ENCODE data around the gene LRIG1.

LRIG1 gene

DNA sequence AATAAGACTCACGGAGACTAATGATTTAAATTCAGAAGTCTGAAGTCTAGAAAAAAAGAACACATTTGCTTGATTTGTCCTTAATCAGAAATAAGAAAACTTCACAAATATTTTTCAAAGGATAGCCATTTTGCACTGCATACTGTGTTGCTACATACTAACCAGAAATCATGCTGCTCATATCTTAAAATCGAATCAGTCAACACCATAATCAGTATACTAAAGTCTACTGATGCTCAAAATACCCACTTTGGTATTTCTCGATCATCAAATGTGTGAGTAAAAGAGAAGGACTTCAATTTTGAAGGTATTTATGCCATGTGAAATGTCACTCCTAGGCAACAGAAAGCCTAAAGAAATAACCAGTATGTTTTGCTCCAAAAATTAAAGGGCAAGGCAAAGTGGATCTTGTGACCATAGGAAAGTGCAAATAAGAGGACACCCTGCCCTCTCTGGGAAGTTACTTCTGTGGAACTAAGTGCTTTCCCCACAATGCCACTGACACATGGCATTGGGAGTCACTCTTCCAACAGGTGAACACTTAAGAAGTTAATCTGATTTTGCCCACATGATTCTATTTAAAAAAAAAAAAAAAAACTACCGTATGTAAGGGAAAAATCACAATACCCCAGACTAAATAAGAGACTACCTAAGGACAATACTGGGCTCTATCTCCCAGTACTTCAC, 2.7 kb downstream of the LRIG1 start:
- Histone ChIP-seq H3K27ac (ENCODE audit: extremely low read depth, low read depth, low read length) (no peak overlapping the region), H3K36me3 (ENCODE audit: control insufficient read depth in 2 of 2, insufficient read depth in 1 of 2, low read length in 2 of 2) (no peaks in the 10 kb centered on the region), H3K9me3 (ENCODE audit: control insufficient read depth, insufficient read depth, low read depth, low read length) (no peaks in the 10 kb centered on the region), H3K4me1 (ENCODE audit: control insufficient read depth, insufficient read depth, low read length) (peaks cover 33% of the 10 kb centered on the region), H3K4me3 (ENCODE audit: low read depth, low read length) (no peak overlapping the region)
- TF ChIP-seq ZNF169 (tag by site-specific recombination; IDR thresholded peaks at IDR 0.05) (no peak), MYNN (tag by site-specific recombination; IDR thresholded peaks at IDR 0.05; ENCODE audit: borderline replicate concordance) (peak; percentile 60; the same call in 1 of the 2 replicates)
- TF ChIP-seq, protein P1, sequence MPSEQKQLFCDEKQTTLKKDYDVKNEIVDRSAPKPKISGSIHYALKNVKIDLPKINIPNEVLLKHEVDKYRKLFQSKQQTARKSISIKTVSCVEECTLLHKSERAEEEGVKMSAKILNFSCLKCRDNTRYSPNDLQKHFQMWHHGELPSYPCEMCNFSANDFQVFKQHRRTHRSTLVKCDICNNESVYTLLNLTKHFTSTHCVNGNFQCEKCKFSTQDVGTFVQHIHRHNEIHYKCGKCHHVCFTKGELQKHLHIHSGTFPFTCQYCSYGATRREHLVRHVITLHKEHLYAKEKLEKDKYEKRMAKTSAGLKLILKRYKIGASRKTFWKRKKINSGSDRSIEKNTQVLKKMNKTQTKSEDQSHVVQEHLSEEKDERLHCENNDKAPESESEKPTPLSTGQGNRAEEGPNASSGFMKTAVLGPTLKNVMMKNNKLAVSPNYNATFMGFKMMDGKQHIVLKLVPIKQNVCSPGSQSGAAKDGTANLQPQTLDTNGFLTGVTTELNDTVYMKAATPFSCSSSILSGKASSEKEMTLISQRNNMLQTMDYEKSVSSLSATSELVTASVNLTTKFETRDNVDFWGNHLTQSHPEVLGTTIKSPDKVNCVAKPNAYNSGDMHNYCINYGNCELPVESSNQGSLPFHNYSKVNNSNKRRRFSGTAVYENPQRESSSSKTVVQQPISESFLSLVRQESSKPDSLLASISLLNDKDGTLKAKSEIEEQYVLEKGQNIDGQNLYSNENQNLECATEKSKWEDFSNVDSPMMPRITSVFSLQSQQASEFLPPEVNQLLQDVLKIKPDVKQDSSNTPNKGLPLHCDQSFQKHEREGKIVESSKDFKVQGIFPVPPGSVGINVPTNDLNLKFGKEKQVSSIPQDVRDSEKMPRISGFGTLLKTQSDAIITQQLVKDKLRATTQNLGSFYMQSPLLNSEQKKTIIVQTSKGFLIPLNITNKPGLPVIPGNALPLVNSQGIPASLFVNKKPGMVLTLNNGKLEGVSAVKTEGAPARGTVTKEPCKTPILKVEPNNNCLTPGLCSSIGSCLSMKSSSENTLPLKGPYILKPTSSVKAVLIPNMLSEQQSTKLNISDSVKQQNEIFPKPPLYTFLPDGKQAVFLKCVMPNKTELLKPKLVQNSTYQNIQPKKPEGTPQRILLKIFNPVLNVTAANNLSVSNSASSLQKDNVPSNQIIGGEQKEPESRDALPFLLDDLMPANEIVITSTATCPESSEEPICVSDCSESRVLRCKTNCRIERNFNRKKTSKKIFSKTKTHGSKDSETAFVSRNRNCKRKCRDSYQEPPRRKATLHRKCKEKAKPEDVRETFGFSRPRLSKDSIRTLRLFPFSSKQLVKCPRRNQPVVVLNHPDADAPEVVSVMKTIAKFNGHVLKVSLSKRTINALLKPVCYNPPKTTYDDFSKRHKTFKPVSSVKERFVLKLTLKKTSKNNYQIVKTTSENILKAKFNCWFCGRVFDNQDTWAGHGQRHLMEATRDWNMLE (tag by site-specific recombination; conservative IDR thresholded peaks at IDR 0.05; ENCODE audit: low read depth), result no peak
- CTCF ChIA-PET, result no interaction called here
- POLR2A ChIA-PET, result interaction anchor here (0.9 kb wide), 1 partner anchor 11 kb away, joined by 3 read pairs; no protein-coding TSS in a partner anchor

DNA sequence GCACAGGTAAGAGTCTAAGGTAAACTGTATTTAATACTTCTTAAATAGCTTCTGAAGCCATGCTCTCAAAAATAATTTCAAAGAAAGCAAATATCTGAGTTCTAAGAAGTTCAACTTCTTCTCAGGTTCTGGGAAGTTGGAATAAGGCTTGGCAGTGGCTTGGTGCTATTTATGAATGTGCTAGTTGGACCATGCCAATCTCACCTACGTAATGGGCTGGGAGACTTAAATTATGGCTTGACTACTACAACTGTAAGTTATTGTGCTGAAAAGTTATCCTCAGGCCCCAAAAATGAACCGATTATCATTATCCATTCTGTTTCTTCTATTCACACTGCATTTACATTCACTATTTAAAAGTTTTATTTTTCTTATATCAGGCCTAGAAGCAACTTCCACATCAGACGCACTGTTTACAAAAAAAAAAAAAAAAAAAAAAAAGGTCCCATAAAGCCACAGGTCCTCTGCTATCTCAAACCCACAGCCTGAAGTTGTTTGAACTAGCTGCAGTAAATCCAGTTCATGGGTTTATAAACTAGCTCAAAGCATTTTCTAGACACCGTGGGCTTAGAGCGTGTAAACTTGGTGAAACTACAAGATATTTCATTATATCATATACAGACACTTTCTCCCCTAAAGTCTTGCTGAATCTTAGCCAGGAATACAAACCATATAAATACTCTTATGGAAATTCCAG, 3.4 kb downstream of the LRIG1 start:
- ChIA-PET CTCF (interaction anchor here (0.6 to 1.2 kb wide), 2 partner anchors 89 to 271 kb away, joined by 3 to 4 read pairs; no protein-coding TSS in a partner anchor), POLR2A (no interaction called here)
- Histone ChIP-seq H3K27ac (ENCODE audit: extremely low read depth, low read depth, low read length) (0 out of 2 replicates have a peak overlapping the region, but pooled peaks have one; percentile 25), H3K4me1 (ENCODE audit: control insufficient read depth, insufficient read depth, low read length) (peaks cover 38% of the 10 kb centered on the region), H3K4me3 (ENCODE audit: low read depth, low read length) (no peak overlapping the region), H3K36me3 (ENCODE audit: control insufficient read depth in 2 of 2, insufficient read depth in 1 of 2, low read length in 2 of 2) (no peaks in the 10 kb centered on the region), H3K9me3 (ENCODE audit: control insufficient read depth, insufficient read depth, low read depth, low read length) (no peaks in the 10 kb centered on the region)
- TF ChIP-seq ZNF558 (tag by site-specific recombination; IDR thresholded peaks at IDR 0.05), result no peak
- peak; percentile 58 for TF ChIP-seq FEZF1 (tag by site-specific recombination; IDR thresholded peaks at IDR 0.05)
- TF ChIP-seq HOXC10 (CRISPR knock-in tag; IDR thresholded peaks at IDR 0.05), result no peak
- TF ChIP-seq MYNN (tag by site-specific recombination; IDR thresholded peaks at IDR 0.05; ENCODE audit: borderline replicate concordance), result no peak
- TF ChIP-seq, protein P2, sequence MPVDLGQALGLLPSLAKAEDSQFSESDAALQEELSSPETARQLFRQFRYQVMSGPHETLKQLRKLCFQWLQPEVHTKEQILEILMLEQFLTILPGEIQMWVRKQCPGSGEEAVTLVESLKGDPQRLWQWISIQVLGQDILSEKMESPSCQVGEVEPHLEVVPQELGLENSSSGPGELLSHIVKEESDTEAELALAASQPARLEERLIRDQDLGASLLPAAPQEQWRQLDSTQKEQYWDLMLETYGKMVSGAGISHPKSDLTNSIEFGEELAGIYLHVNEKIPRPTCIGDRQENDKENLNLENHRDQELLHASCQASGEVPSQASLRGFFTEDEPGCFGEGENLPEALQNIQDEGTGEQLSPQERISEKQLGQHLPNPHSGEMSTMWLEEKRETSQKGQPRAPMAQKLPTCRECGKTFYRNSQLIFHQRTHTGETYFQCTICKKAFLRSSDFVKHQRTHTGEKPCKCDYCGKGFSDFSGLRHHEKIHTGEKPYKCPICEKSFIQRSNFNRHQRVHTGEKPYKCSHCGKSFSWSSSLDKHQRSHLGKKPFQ (tag by site-specific recombination; IDR thresholded peaks at IDR 0.05), result peak; percentile 27; the same call in 1 of the 2 replicates
- TF ChIP-seq EGR2 (tag by site-specific recombination; IDR thresholded peaks at IDR 0.05; ENCODE audit: low read depth), result no peak
- peak; percentile 44 for TF ChIP-seq ZXDB (tag by site-specific recombination; IDR thresholded peaks at IDR 0.05)
- peak; percentile 93 for TF ChIP-seq SCRT1 (tag by site-specific recombination; IDR thresholded peaks at IDR 0.05; ENCODE audit: borderline replicate concordance)
- TF ChIP-seq ZNF266 (tag by site-specific recombination; IDR thresholded peaks at IDR 0.05; ENCODE audit: low read depth), result no peak
- TF ChIP-seq ZNF335 (tag by site-specific recombination; conservative IDR thresholded peaks at IDR 0.05), result peak; percentile 43; the same call in 1 of the 2 replicates
- TF ChIP-seq, protein P3, sequence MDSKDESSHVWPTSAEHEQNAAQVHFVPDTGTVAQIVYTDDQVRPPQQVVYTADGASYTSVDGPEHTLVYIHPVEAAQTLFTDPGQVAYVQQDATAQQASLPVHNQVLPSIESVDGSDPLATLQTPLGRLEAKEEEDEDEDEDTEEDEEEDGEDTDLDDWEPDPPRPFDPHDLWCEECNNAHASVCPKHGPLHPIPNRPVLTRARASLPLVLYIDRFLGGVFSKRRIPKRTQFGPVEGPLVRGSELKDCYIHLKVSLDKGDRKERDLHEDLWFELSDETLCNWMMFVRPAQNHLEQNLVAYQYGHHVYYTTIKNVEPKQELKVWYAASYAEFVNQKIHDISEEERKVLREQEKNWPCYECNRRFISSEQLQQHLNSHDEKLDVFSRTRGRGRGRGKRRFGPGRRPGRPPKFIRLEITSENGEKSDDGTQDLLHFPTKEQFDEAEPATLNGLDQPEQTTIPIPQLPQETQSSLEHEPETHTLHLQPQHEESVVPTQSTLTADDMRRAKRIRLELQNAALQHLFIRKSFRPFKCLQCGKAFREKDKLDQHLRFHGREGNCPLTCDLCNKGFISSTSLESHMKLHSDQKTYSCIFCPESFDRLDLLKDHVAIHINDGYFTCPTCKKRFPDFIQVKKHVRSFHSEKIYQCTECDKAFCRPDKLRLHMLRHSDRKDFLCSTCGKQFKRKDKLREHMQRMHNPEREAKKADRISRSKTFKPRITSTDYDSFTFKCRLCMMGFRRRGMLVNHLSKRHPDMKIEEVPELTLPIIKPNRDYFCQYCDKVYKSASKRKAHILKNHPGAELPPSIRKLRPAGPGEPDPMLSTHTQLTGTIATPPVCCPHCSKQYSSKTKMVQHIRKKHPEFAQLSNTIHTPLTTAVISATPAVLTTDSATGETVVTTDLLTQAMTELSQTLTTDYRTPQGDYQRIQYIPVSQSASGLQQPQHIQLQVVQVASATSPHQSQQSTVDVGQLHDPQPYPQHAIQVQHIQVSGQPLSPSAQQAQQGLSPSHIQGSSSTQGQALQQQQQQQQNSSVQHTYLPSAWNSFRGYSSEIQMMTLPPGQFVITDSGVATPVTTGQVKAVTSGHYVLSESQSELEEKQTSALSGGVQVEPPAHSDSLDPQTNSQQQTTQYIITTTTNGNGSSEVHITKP (tag by site-specific recombination; IDR thresholded peaks at IDR 0.05), result peak; percentile 52; the same call in 1 of the 2 replicates
- 0 out of 2 replicates have a peak, but pooled peaks have one; percentile 31 for TF ChIP-seq ZFHX2 (tag by site-specific recombination; conservative IDR thresholded peaks at IDR 0.05)
- TF ChIP-seq SCRT2 (tag by site-specific recombination; IDR thresholded peaks at IDR 0.05), result peak; percentile 73
- TF ChIP-seq ZNF664 (tag by site-specific recombination; IDR thresholded peaks at IDR 0.05), result peak; percentile 76; the same call in 1 of the 2 replicates
- 0 out of 2 replicates have a peak, but pooled peaks have one; percentile 17 for TF ChIP-seq ZNF629 (tag by site-specific recombination; IDR thresholded peaks at IDR 0.05)
- peak; percentile 34; the same call in 1 of the 2 replicates for TF ChIP-seq ZIC2 (tag by site-specific recombination; IDR thresholded peaks at IDR 0.05)
- TF ChIP-seq ZNF174 (tag by site-specific recombination; IDR thresholded peaks at IDR 0.05), result no peak
- TF ChIP-seq ZNF510 (tag by site-specific recombination; IDR thresholded peaks at IDR 0.05; ENCODE audit: insufficient replicate concordance), result no peak
- TF ChIP-seq ZNF596 (tag by site-specific recombination; IDR thresholded peaks at IDR 0.05), result no peak
- TF ChIP-seq ZNF146 (tag by site-specific recombination; IDR thresholded peaks at IDR 0.05), result no peak
- TF ChIP-seq WT1 (tag by site-specific recombination; IDR thresholded peaks at IDR 0.05), result no peak
